GM23248 (cell line): ENCODE measurements around the gene AFF3.

Experiments
- EZH2 ChIP-seq: fragments of 200-600 bp; sonication (generic); IDR thresholded peaks from 2 replicates; pipeline ENCODE4 v1.6.1; 2018; ENCODE audit warnings: antibody characterized with exemption, mild to moderate bottlenecking; ENCODE audit not compliant: insufficient read depth, poor library complexity, severe bottlenecking
- EZH2phosphoT487 ChIP-seq: fragments of 200-600 bp; sonication (generic); IDR thresholded peaks from 2 replicates; pipeline ENCODE4 v1.6.1; 2018; ENCODE audit warnings: antibody characterized with exemption, moderate library complexity, mild to moderate bottlenecking, low read depth; ENCODE audit not compliant: insufficient read depth

- no peak for TF ChIP-seq EZH2phosphoT487
- no peak for TF ChIP-seq EZH2
These were observed 434.8 kb downstream of the AFF3 start for GRCh38 chr2:99707592-99707991.
